Motor neuron (in vitro differentiated cells): ENCODE data around the gene SGF29. TPM values are rescaled to one million over a fixed set of nuclear protein-coding genes. Genes with fewer than 3 reads are reported as not detected.
"Not testable (repeated sequence)": the region's sequence is repeated elsewhere in the genome, so short reads cannot be mapped to it uniquely, and the experiment has no call there.

Experiments
- ATAC-seq, 8 experiments: fragments of 200-7000 bp; cut with Tn5 transposase; replicated peaks in 6 of 8; 2 replicates each; pipeline ENCODE4 v1.8.0; 2021; ENCODE audit warnings: mild to moderate bottlenecking in 8 of 8, moderate library complexity in 8 of 8
- H3K27ac ChIP-seq, 2 donors: fragments of 250-450 bp; sonication (Bioruptor Pico); 2 replicates each; pipeline ENCODE4 v1.9.0; 2021; ENCODE audit warnings: antibody characterized with exemption in 2 of 2, mild to moderate bottlenecking in 2 of 2, moderate library complexity in 1 of 2
- H3K4me1 ChIP-seq, 2 donors: fragments of 250-450 bp; sonication (Bioruptor Pico); replicated peaks in 1 of 2; 2 replicates each; pipeline ENCODE4 v1.6.1; 2021; ENCODE audit warnings: antibody characterized with exemption in 2 of 2, mild to moderate bottlenecking in 2 of 2, moderate library complexity in 1 of 2
- H3K4me3 ChIP-seq, 5 donors: fragments of 250-450 bp; sonication (Bioruptor Pico); 2 replicates each; pipeline ENCODE4 v1.9.0; 2021; ENCODE audit warnings: antibody characterized with exemption in 5 of 5, mild to moderate bottlenecking in 5 of 5, moderate library complexity in 4 of 5
- WGBS, 10 experiments: fragments of 450-650 bp; shearing (Covaris generic); methylation state at CpG; one replicate each; pipeline ENCODE4 v1.0.0; 2022; 5-methylcytosine and 5-hydroxymethylcytosine counted together
- in situ Hi-C, 9 experiments: fragments of 400-800 bp; cut with MboI; loops; one replicate each; pipeline ENCODE4 v1.15.0; 2021; ENCODE audit warnings: low sequenced_read_pairs in 9 of 9, low pct_unique_long_range_greater_than_20kb in 2 of 9; ENCODE audit not compliant: unreplicated experiment in 9 of 9
- total RNA-seq, 8 experiments: library from RNA; unstranded; fragments of 300-600 nt; gene quantifications; 2 replicates each; pipeline versions ENCODE4 v1.2.3 to v1.2.4, GENCODE V29; 2022

SGF29 gene
- total RNA-seq, 8 experiments from 2014 or later = 16.5 to 35.0 (median 24.7) TPM

- Histone ChIP-seq H3K4me3 (no peak overlapping the region), H3K27ac (no peak overlapping the region), H3K4me1 (no peaks in the 10 kb centered on the region)
- 73 to 96% (median 82%) methylated on average over 2 to 8 of the region's 11 CpGs for WGBS, 10 experiments
- in situ Hi-C loops = no loop called here
- ATAC-seq = no peak
These were observed 27.3 kb upstream of the SGF29 start for GRCh38 chr16:28526201-28527099.

GRCh38 chr16:28527100-28527785 lies 26.5 kb upstream of the SGF29 start:
- H3K4me1 ChIP-seq, in situ Hi-C loops, ATAC-seq, H3K4me3 ChIP-seq, H3K27ac ChIP-seq: not testable (repeated sequence)
- WGBS, 10 experiments = 56 to 95% (median 80%) methylated on average over 1 to 6 of the region's 7 CpGs; no CpG with 5 or more reads in 1 of the 10 experiments

GRCh38 chr16:28527985-28528384 lies 25.7 kb upstream of the SGF29 start:
- H3K27ac ChIP-seq = no peak overlapping the region
- no peak for ATAC-seq
- H3K4me3 ChIP-seq = no peak overlapping the region
- 60 to 100% (median 80%) methylated on average over 1 to 2 of the region's 5 CpGs; no CpG with 5 or more reads in 4 of the 10 experiments for WGBS, 10 experiments
- no peaks in the 10 kb centered on the region for H3K4me1 ChIP-seq
- in situ Hi-C loops = no loop called here

GRCh38 chr16:28528463-28528867 lies 25.3 kb upstream of the SGF29 start:
- Histone ChIP-seq H3K27ac (no peak overlapping the region), H3K4me3 (no peak overlapping the region), H3K4me1 (no peaks in the 10 kb centered on the region)
- in situ Hi-C loops = no loop called here
- ATAC-seq = no peak
- WGBS, 10 experiments = 29 to 100% (median 76%) methylated on average over 1 to 5 of the region's 5 CpGs; no CpG with 5 or more reads in 1 of the 10 experiments

- H3K4me3 ChIP-seq = no peak overlapping the region
These were observed 24.6 kb upstream of the SGF29 start for GRCh38 chr16:28529124-28529523.

GRCh38 chr16:28531777-28532744 lies 21.7 kb upstream of the SGF29 start:
- WGBS, 10 experiments = 26 to 74% (median 60%) methylated on average over 4 to 8 of the region's 9 CpGs; no CpG with 5 or more reads in 1 of the 10 experiments
- ATAC-seq = peak in 3 of 8 experiments; percentile 57 to 69 (median 59)
- no peak overlapping the region for H3K27ac ChIP-seq
- H3K4me1 ChIP-seq = no peaks in the 10 kb centered on the region
- no peak overlapping the region for H3K4me3 ChIP-seq
- in situ Hi-C loops = no loop called here

More at GRCh38 chr16:28529124-28529523, 24.6 kb upstream of the SGF29 start:
- ATAC-seq = no peak
- in situ Hi-C loops = no loop called here
- Histone ChIP-seq H3K4me1 (no peaks in the 10 kb centered on the region), H3K27ac (no peak overlapping the region)

GRCh38 chr16:28532940-28533647 lies 20.6 kb upstream of the SGF29 start:
- no peak for ATAC-seq
- Histone ChIP-seq H3K4me1 (no peaks in the 10 kb centered on the region), H3K27ac (no peak overlapping the region), H3K4me3 (no peak overlapping the region)
- in situ Hi-C loops = no loop called here
- 58 to 100% (median 89%) methylated on average over 1 to 4 of the region's 5 CpGs; no CpG with 5 or more reads in 3 of the 10 experiments for WGBS, 10 experiments

GRCh38 chr16:28534542-28535373 lies 19.0 kb upstream of the SGF29 start:
- no peaks in the 10 kb centered on the region for H3K4me1 ChIP-seq
- H3K27ac ChIP-seq = no peak overlapping the region
- 0 to 81% (median 72%) methylated on average over 1 to 5 of the region's 5 CpGs; no CpG with 5 or more reads in 2 of the 10 experiments for WGBS, 10 experiments
- in situ Hi-C loops = no loop called here
- H3K4me3 ChIP-seq = no peak overlapping the region
- peak in 3 of 8 experiments; percentile 7 to 38 (median 14) for ATAC-seq

- no peaks in the 10 kb centered on the region for H3K4me1 ChIP-seq
- H3K27ac ChIP-seq = no peak overlapping the region
- in situ Hi-C loops = no loop called here
- WGBS, 10 experiments = 23 to 100% (median 89%) methylated on average over 2 to 6 of the region's 6 CpGs; no CpG with 5 or more reads in 3 of the 10 experiments
- peak in 2 of 8 experiments; percentile 25 to 60 for ATAC-seq
- no peak overlapping the region for H3K4me3 ChIP-seq
These were observed 16.6 kb upstream of the SGF29 start for GRCh38 chr16:28537076-28537475.

- ATAC-seq = no peak
- in situ Hi-C loops = no loop called here
- no peak overlapping the region for H3K27ac ChIP-seq
- no peak overlapping the region for H3K4me3 ChIP-seq
- H3K4me1 ChIP-seq = no peaks in the 10 kb centered on the region
- 0 to 97% (median 56%) methylated on average over 1 to 9 of the region's 13 CpGs; no CpG with 5 or more reads in 4 of the 10 experiments for WGBS, 10 experiments
These were observed 15.6 kb upstream of the SGF29 start for GRCh38 chr16:28537964-28538732.
